Muscle of back (tissue), 11 donors: ENCODE data around the gene AATK. TPM values are rescaled to one million over a fixed set of nuclear protein-coding genes. Genes with fewer than 3 reads are reported as not detected.
A peak's percentile ranks its signal among the peaks of the same experiment; 100 is the strongest.

Experiments used
- DNase-seq, 3 donors: peaks; one replicate each; pipeline versions ENCODE4 v3.0.0 to v3.0.0-alpha.2; 2013
- polyA plus RNA-seq, 10 donors: library from polyadenylated mRNA; unstranded; fragments of 120-200 nt; gene quantifications; one replicate each; pipeline ENCODE4 v1.2.1, GENCODE V29; 2013; ENCODE audit not compliant: insufficient read length in 10 of 10

Gene AATK
- polyA plus RNA-seq, 10 donors = 6.9 to 12.0 (median 8.9) TPM

DNA sequence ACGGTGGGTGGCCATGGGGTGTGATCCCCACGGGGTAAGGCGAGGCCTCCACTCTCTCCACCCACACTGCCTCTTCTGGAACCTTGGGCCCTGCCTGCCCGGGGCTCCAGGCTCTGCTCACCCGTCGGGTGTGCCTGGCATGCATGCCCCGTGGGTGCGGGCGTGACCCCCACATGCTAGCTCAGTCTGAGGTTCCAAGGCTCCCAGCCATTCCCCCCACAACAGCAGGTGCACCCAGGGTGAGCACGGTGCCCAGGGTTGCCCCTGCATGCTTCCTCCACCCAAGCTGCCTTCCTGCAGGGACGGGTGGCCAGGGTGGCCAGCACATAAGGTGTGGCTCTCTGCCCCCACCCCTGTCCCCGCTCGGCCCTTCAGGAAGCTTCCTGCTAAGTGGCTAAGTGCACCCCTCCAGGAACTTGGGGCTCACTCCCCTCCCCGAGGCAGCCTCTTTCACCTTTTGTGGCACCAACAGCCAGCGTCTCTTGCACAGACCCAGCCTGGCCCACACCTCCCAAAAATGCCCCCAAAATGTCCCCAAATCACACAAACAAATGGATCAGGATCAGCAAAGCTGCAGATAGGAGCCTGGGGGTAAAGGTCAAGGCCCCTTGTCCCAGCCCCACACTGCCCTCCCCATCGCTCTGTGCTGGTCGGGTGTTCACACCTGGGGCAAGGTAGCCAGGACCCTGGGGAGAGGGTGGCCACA lies 22.2 kb downstream of the AATK start:
- no peak for DNase-seq

DNA sequence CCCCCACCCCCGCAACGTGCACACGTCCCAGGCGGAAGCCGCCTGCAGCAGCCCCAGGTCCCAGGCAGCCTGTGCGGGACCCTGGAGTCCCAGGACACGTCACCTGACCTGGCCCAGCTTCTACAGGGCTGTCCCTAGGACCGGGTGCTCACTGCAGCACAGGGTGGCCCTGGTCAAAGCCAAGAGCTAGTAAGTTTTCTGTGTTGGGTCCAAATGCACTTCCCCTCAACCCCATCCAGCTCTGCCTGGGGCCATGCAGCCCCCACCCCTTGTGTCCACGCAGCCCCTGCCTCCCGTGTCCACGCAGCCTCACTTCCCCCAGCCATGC lies 22.9 kb downstream of the AATK start:
- no peak for DNase-seq

GRCh38 chr17:81142301-81143199 lies 23.5 kb downstream of the AATK start:
- peak; percentile 62 to 93 (median 87) for DNase-seq

DNA sequence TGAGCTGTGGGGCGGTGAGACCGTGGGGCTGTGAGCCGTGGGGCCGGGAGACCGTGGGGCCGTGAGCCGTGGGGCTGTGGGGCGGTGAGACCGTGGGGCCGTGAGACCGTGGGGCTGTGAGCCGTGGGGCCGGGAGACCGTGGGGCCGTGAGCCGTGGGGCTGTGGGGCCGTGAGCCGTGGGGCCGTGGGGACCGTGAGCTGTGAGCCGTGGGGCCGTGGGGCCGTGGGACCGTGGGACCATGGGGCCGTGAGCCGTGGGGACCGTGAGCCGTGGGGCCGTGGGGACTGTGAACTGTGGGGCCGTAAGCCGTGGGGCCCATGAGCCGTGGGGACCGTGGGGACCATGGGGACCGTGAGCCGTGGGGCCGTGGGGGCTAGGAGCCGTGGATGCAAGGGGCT lies 25.3 kb downstream of the AATK start:
- DNase-seq = no peak

DNA sequence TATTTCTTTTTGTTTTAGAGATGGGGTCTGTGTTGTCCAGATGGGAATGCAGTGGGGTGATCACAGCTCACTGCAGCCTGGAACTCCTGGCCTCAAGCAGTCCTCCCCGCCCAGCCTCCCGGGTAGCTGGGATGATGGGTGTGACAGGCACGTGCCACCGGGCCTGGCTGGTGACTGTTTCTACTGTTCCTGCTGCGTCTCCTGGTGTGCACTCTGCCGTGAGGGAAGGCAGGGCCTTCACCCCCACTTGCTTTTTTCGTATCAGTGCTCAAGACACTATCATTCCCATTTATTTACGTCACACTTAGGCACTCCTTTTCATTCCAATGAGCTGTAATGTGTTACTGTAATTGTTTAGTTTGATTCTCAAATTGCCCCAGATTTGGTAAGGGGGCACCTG lies 26.0 kb downstream of the AATK start:
- no peak for DNase-seq

DNA sequence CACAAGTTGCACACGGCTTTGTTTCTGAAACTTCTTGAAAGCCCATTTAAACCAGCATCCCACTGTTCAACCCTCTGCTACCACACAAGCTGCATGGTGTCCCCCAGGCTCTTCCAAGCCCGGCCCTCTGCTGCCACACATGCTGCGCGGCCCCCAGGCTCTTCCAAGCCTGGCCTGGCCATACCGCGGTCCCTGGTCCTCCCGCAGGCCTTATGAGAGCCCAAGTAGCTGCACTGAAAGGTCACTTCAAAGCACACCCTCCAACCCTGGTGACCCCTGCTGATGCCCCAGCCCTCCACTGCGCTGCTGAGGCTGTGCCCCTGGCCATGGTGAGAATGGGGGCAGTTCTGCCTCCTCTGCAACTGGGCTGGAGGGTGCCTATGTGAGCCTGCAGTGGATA lies 26.6 kb downstream of the AATK start:
- no peak for DNase-seq

DNA sequence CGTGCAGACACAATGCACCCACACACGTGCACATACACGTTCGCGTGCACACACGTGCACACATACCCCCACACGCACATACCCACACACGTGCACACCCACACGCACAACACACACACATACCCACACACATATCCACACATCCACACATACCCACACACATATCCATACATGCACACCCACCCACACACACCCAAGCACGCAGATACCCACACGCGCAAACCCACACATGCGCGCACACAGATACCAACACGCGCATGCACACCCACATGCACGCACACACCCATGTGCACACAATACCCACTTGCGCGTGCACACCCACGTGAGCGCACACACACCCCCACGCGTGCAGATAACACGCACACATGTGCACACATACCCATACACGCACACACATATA lies 27.5 kb downstream of the AATK start:
- no peak for DNase-seq

GRCh38 chr17:81138083-81138482 lies 27.9 kb downstream of the AATK start:
- DNase-seq = no peak

GRCh38 chr17:81137248-81137647 lies 28.8 kb downstream of the AATK start:
- no peak for DNase-seq

DNA sequence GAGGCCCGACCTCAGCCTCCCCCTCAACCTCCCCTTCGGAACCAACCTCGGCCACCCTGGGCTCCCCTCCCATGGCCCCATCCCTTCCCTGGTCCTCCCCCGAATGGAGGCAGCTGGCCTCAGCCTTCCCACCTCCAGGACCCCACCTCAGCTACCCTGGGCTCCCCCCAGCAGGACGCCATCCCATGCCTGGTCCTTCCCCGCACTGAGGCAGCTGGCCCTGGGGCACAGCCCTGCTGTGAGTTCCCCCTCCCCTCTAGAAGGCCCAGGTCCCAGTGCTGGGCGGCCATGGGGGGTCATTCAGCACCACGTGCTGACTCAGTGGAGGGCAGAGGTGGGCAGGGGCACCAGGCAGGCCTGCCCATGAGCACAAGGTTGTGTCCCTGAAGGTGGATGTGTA lies 29.7 kb downstream of the AATK start:
- DNase-seq = no peak

DNA sequence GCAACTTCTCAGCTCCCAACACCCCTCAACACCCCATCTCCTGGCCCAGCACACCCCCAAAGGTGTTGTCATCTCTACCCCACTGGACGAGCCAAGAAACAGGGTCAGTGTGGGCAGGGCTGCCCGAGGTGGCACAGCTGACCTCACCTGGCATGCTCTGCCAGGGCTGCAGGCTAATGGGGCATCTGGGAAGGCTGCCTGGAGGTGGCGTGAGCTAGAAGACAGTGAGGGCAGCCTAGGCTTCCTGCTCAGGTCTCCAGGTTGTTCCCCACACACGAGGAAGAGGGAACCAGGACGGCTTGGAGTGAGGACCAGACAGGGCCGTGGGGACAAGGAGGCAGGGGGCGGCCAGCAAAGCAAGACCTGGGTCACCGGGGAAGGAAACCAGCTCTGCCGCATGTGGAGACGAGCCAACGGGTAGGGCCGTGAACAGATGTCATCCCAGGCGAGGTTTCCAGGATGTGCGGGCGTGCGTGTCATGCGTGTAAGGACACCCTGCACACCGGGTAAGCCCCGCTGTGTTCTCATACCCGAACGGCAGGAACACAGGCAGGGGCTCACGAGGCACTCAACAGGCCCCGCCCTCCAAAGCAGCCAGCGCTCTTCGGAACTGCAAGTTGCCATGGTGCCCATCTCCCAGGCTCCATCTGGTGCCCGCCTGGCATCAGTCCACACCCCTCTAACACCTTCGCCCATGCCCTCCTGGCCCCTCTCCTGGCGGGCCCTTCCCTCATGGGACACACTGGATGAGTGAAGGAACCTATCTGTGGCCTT lies 30.3 kb downstream of the AATK start:
- no peak for DNase-seq

GRCh38 chr17:81134064-81134781 lies 31.8 kb downstream of the AATK start:
- no peak for DNase-seq

GRCh38 chr17:81132770-81133723 lies 33.0 kb downstream of the AATK start:
- no peak for DNase-seq

- no peak for DNase-seq
Observed at GRCh38 chr17:81132197-81132540, 33.9 kb downstream of the AATK start.

GRCh38 chr17:81131486-81132196 lies 34.4 kb downstream of the AATK start:
- DNase-seq = no peak

DNA sequence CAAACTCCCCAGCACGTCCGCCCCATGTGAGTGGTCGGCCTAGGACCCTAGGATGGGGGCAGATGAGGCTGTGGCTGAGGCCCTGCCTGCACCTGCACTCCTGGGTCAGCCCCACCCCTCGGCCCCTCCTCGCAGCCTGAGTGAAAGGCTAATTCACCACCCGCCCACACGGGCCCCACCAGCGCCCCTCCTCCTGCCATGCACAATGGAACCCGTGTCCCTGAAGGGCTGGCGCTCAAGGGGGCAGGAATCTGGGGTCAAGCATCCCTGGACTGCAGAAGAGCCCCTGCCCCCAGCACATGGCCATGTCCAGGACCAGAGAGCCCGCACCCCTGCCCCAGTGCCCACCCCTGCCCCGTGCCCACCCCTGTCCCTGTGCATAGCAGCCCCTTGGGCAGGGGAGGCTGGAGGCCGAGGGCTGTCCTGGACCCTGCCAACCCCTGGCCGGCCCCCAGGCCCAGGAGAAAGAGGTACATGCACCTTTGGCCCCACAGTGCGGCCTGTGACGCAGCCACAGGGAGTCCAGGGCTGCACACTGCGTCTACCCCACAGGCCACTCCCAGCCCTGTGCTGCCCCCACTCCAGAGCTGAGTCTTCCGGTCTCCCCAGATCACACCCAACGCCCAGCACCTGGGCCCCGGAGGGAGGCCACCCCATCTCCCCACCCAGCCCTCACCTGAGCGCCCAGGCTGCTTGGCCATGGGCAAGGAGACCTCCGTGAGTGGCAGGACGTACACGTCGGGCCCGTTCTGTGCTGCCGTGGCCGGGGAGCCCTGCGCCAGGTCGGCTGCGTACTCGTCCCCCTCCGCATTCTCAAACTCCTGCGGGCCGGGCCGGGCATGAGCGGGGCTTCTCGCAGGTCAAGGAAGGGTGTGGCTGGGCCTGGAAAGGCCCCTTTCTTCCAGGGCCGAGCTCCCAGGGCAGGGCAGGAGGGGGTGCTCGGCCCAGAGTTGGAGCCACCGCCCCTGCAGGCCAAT lies 35.3 kb downstream of the AATK start:
- DNase-seq = no peak

- DNase-seq = no peak
Observed at GRCh38 chr17:81129711-81130367, 36.2 kb downstream of the AATK start.

GRCh38 chr17:81129289-81129688 lies 36.7 kb downstream of the AATK start:
- no peak for DNase-seq
